GM13977 (cell line): ENCODE data around the gene MALT1.
"Not testable (repeated sequence)": the region's sequence is repeated elsewhere in the genome, so short reads cannot be mapped to it uniquely, and the experiment has no call there.

Experiments used
- DNase-seq: peaks from one replicate; pipeline ENCODE4 v3.0.0; 2012; ENCODE audit warnings: low spot score
- CTCF ChIP-seq: IDR thresholded peaks from 2 replicates; pipeline ENCODE4 v1.5.1; 2012; ENCODE audit warnings: mild to moderate bottlenecking, control low read depth; ENCODE audit not compliant: insufficient read depth; ENCODE audit errors: extremely low read depth, missing control alignments
- in situ Hi-C: fragments of 300-500 bp; cut with MboI; formaldehyde crosslinking; loops from one replicate; pipeline ENCODE4 v1.12.0; 2022; ENCODE audit warnings: low sequenced_read_pairs, low pct_unique_long_range_greater_than_20kb, mixed read lengths, inconsistent platforms; ENCODE audit not compliant: unreplicated experiment

MALT1 gene

GRCh38 chr18:58640428-58640805, 30.8 kb upstream of the MALT1 start:
- in situ Hi-C loops = no loop called here
- no peak for DNase-seq
- no peak for TF ChIP-seq CTCF

GRCh38 chr18:58640891-58641610, 30.2 kb upstream of the MALT1 start:
- TF ChIP-seq CTCF = no peak
- in situ Hi-C loops = no loop called here
- no peak for DNase-seq

GRCh38 chr18:58643557-58643956, 27.7 kb upstream of the MALT1 start:
- in situ Hi-C loops, DNase-seq: not testable (repeated sequence)

- TF ChIP-seq CTCF = no peak
- in situ Hi-C loops = no loop called here
- no peak for DNase-seq
Measured at GRCh38 chr18:58645398-58645797, 25.9 kb upstream of the MALT1 start.

- TF ChIP-seq CTCF = no peak
- in situ Hi-C loops = no loop called here
- no peak for DNase-seq
Measured at GRCh38 chr18:58646334-58646862, 24.9 kb upstream of the MALT1 start.

GRCh38 chr18:58649966-58650816, 21.1 kb upstream of the MALT1 start:
- no peak for TF ChIP-seq CTCF
- in situ Hi-C loops = no loop called here
- no peak for DNase-seq

GRCh38 chr18:58650830-58651229, 20.4 kb upstream of the MALT1 start:
- DNase-seq, in situ Hi-C loops: not testable (repeated sequence)

- DNase-seq, in situ Hi-C loops: not testable (repeated sequence)
Measured at GRCh38 chr18:58653144-58653722, 18.0 kb upstream of the MALT1 start.
